Measurements from ENCODE around the gene NUTM2A.
"Not testable (repeated sequence)": the region's sequence is repeated elsewhere in the genome, so short reads cannot be mapped to it uniquely, and the experiment has no call there.

Gene NUTM2A

GRCh38 chr10:87225148-87225547 lies at the start of gene NUTM2A:
TSS of gene NUTM2A (plus strand) at chr10:87225448. CDS start at chr10:87225831, 383 bp downstream.
- DNase-seq (ENCODE audit: extremely low read depth in 1 of 2, low read depth in 1 of 2), result not testable (repeated sequence)

GRCh38 chr10:87177587-87177986 lies 47.7 kb upstream of the NUTM2A start:
- not testable (repeated sequence) for DNase-seq (ENCODE audit: extremely low read depth in 1 of 2, low read depth in 1 of 2)

GRCh38 chr10:87184421-87184820 lies 40.8 kb upstream of the NUTM2A start:
- DNase-seq (ENCODE audit: extremely low read depth in 1 of 2, low read depth in 1 of 2), result not testable (repeated sequence)

GRCh38 chr10:87186016-87186415 lies 39.2 kb upstream of the NUTM2A start:
- not testable (repeated sequence) for DNase-seq (ENCODE audit: extremely low read depth in 1 of 2, low read depth in 1 of 2)

GRCh38 chr10:87187573-87187972 lies 37.7 kb upstream of the NUTM2A start:
- DNase-seq (ENCODE audit: extremely low read depth in 1 of 2, low read depth in 1 of 2), result not testable (repeated sequence)

- DNase-seq (ENCODE audit: extremely low read depth in 1 of 2, low read depth in 1 of 2), result not testable (repeated sequence)
These were observed 33.4 kb upstream of the NUTM2A start for GRCh38 chr10:87191841-87192240.

GRCh38 chr10:87200924-87201323 lies 24.3 kb upstream of the NUTM2A start:
- DNase-seq (ENCODE audit: extremely low read depth in 1 of 2, low read depth in 1 of 2), result not testable (repeated sequence)

- not testable (repeated sequence) for DNase-seq (ENCODE audit: extremely low read depth in 1 of 2, low read depth in 1 of 2)
These were observed 20.4 kb upstream of the NUTM2A start for GRCh38 chr10:87204801-87205200.

- not testable (repeated sequence) for DNase-seq (ENCODE audit: extremely low read depth in 1 of 2, low read depth in 1 of 2)
These were observed 18.3 kb upstream of the NUTM2A start for GRCh38 chr10:87206922-87207321.

- not testable (repeated sequence) for DNase-seq (ENCODE audit: extremely low read depth in 1 of 2, low read depth in 1 of 2)
These were observed 14.9 kb upstream of the NUTM2A start for GRCh38 chr10:87210309-87210708.

- not testable (repeated sequence) for DNase-seq (ENCODE audit: extremely low read depth in 1 of 2, low read depth in 1 of 2)
These were observed 13.4 kb upstream of the NUTM2A start for GRCh38 chr10:87211848-87212247.

GRCh38 chr10:87213150-87213765 lies 12.0 kb upstream of the NUTM2A start:
- DNase-seq (ENCODE audit: extremely low read depth in 1 of 2, low read depth in 1 of 2), result not testable (repeated sequence)

GRCh38 chr10:87213806-87214205 lies 11.4 kb upstream of the NUTM2A start:
- DNase-seq (ENCODE audit: extremely low read depth in 1 of 2, low read depth in 1 of 2), result not testable (repeated sequence)

GRCh38 chr10:87216120-87216519 lies 9.1 kb upstream of the NUTM2A start:
- DNase-seq (ENCODE audit: extremely low read depth in 1 of 2, low read depth in 1 of 2), result not testable (repeated sequence)

GRCh38 chr10:87219370-87219769 lies 5.9 kb upstream of the NUTM2A start:
- DNase-seq (ENCODE audit: extremely low read depth in 1 of 2, low read depth in 1 of 2), result not testable (repeated sequence)

- DNase-seq (ENCODE audit: extremely low read depth in 1 of 2, low read depth in 1 of 2), result not testable (repeated sequence)
These were observed 2.5 kb upstream of the NUTM2A start for GRCh38 chr10:87222789-87223188.

GRCh38 chr10:87228247-87228646 lies 3.0 kb downstream of the NUTM2A start:
- DNase-seq (ENCODE audit: extremely low read depth in 1 of 2, low read depth in 1 of 2), result not testable (repeated sequence)

- not testable (repeated sequence) for DNase-seq (ENCODE audit: extremely low read depth in 1 of 2, low read depth in 1 of 2)
These were observed 4.0 kb downstream of the NUTM2A start for GRCh38 chr10:87229211-87229610.

- DNase-seq (ENCODE audit: extremely low read depth in 1 of 2, low read depth in 1 of 2), result not testable (repeated sequence)
These were observed 9.6 kb downstream of the NUTM2A start for GRCh38 chr10:87234854-87235253.

GRCh38 chr10:87237244-87237643 lies 12.0 kb downstream of the NUTM2A start:
- DNase-seq (ENCODE audit: extremely low read depth in 1 of 2, low read depth in 1 of 2), result not testable (repeated sequence)

GRCh38 chr10:87239346-87239808 lies 14.1 kb downstream of the NUTM2A start:
- DNase-seq (ENCODE audit: extremely low read depth in 1 of 2, low read depth in 1 of 2), result not testable (repeated sequence)

GRCh38 chr10:87242192-87242591 lies 16.9 kb downstream of the NUTM2A start:
- DNase-seq (ENCODE audit: extremely low read depth in 1 of 2, low read depth in 1 of 2), result not testable (repeated sequence)

GRCh38 chr10:87247335-87247734 lies 22.1 kb downstream of the NUTM2A start:
- DNase-seq (ENCODE audit: extremely low read depth in 1 of 2, low read depth in 1 of 2), result not testable (repeated sequence)
